OCI-LY7 (cell line): Measurements from ENCODE around the gene PSAP. TPM values are rescaled to one million over a fixed set of nuclear protein-coding genes. Genes with fewer than 3 reads are reported as not detected.

Source experiments
- BruUV-seq: library from RNA; stranded (reverse); fragments of 400-500 nt; replicated peaks from 2 replicates; lab custom pipeline; 2021; lab: Mats Ljungman, UMichigan
- CTCF ChIA-PET: fragments of 300-600 bp; sonication (Branson Sonifier 250); formaldehyde crosslinking; loops from one replicate; lab custom pipeline; 2022; ENCODE audit warnings: antibody characterized with exemption; ENCODE audit not compliant: unreplicated experiment; lab: Charles Lee
- POLR2A ChIA-PET: fragments of 300-600 bp; sonication (Branson Sonifier 250); formaldehyde crosslinking; loops from one replicate; lab custom pipeline; 2022; ENCODE audit warnings: antibody characterized with exemption; lab: Charles Lee
- DNase-seq: peaks from one replicate; pipeline ENCODE4 v3.0.0-alpha.2; 2015; ENCODE audit warnings: low spot score
- H2AFZ ChIP-seq: fragments of 200-600 bp; sonication (generic), shearing (Covaris generic); 2 replicates; pipeline ENCODE4 v1.6.1; 2014; ENCODE audit warnings: mild to moderate bottlenecking, antibody characterized with exemption, low read length, moderate library complexity
- H3K27ac ChIP-seq: fragments of 200-600 bp; sonication (generic); 2 replicates; pipeline ENCODE4 v1.5.1; 2014; ENCODE audit warnings: mixed run types, low read depth, mild to moderate bottlenecking, moderate library complexity, low read length, inconsistent platforms; ENCODE audit not compliant: poor library complexity, severe bottlenecking
- H3K36me3 ChIP-seq: fragments of 200-600 bp; sonication (generic); 2 replicates; pipeline ENCODE4 v1.6.1; 2014; ENCODE audit warnings: mild to moderate bottlenecking, antibody characterized with exemption, low read length, moderate library complexity, mixed read lengths; ENCODE audit not compliant: insufficient read depth
- H3K4me1 ChIP-seq: fragments of 200-600 bp; sonication (generic); 2 replicates; pipeline ENCODE4 v1.5.1; 2014; ENCODE audit warnings: mild to moderate bottlenecking, low read length; ENCODE audit not compliant: insufficient read depth, poor library complexity, severe bottlenecking
- H3K4me2 ChIP-seq: fragments of 200-600 bp; sonication (generic); 2 replicates; pipeline ENCODE4 v1.6.1; 2014; ENCODE audit warnings: mild to moderate bottlenecking, low read length
- H3K4me3 ChIP-seq: fragments of 200-600 bp; sonication (generic); 2 replicates; pipeline ENCODE4 v1.5.1; 2014; ENCODE audit warnings: mild to moderate bottlenecking, low read depth, low read length; ENCODE audit not compliant: poor library complexity, severe bottlenecking
- H3K79me2 ChIP-seq: fragments of 200-600 bp; sonication (generic); 2 replicates; pipeline ENCODE4 v1.6.1; 2016; ENCODE audit warnings: low read depth, mild to moderate bottlenecking, low read length, moderate library complexity, mixed read lengths; ENCODE audit not compliant: insufficient read depth
- H3K9me2 ChIP-seq: fragments of 200-600 bp; sonication (generic); 2 replicates; pipeline ENCODE4 v1.6.1; 2016; ENCODE audit warnings: mild to moderate bottlenecking, low read length, mixed read lengths; ENCODE audit not compliant: insufficient read depth
- H3K9me3 ChIP-seq: fragments of 200-600 bp; sonication (generic); 2 replicates; pipeline ENCODE4 v1.6.1; 2014; ENCODE audit warnings: mild to moderate bottlenecking, mixed run types, low read length, mixed read lengths
- H4K20me1 ChIP-seq: fragments of 200-600 bp; sonication (generic); 2 replicates; pipeline ENCODE4 v1.6.1; 2014; ENCODE audit warnings: mild to moderate bottlenecking, antibody characterized with exemption, low read length, moderate library complexity, mixed read lengths; ENCODE audit not compliant: insufficient read depth
- EZH2phosphoT487 ChIP-seq: fragments of 200-600 bp; sonication (generic); IDR thresholded peaks from 2 replicates; pipeline ENCODE4 v1.6.1; 2018; ENCODE audit warnings: low read depth, borderline replicate concordance, mild to moderate bottlenecking, mixed run types, antibody characterized with exemption, low read length, moderate library complexity, mixed read lengths
- intact Hi-C: fragments of 100-400 bp; cut with micrococcal nuclease; formaldehyde crosslinking; loops from one replicate; pipeline ENCODE4 v1.10.0; 2022; ENCODE audit not compliant: unreplicated experiment
- total RNA-seq, 2 experiments: library from RNA; depleted of rRNA in 1 of 2; stranded (reverse); fragments of >200 nt in 1 of 2; shearing (Covaris generic) in 1 of 2; gene quantifications; 2 replicates each; pipeline ENCODE4 v1.2.3, GENCODE V29; 2014 to 2022
- TF ChIP-seq, protein P1 (sequence below): fragments of 200-600 bp; sonication (generic); conservative IDR thresholded peaks from 2 replicates; pipeline ENCODE4 v1.5.1; 2014; ENCODE audit warnings: mild to moderate bottlenecking, antibody characterized with exemption, low read length, moderate library complexity, mixed read lengths

The PSAP gene
- total RNA-seq, 2 experiments from 2014 or later, result 163 to 200 TPM

DNA sequence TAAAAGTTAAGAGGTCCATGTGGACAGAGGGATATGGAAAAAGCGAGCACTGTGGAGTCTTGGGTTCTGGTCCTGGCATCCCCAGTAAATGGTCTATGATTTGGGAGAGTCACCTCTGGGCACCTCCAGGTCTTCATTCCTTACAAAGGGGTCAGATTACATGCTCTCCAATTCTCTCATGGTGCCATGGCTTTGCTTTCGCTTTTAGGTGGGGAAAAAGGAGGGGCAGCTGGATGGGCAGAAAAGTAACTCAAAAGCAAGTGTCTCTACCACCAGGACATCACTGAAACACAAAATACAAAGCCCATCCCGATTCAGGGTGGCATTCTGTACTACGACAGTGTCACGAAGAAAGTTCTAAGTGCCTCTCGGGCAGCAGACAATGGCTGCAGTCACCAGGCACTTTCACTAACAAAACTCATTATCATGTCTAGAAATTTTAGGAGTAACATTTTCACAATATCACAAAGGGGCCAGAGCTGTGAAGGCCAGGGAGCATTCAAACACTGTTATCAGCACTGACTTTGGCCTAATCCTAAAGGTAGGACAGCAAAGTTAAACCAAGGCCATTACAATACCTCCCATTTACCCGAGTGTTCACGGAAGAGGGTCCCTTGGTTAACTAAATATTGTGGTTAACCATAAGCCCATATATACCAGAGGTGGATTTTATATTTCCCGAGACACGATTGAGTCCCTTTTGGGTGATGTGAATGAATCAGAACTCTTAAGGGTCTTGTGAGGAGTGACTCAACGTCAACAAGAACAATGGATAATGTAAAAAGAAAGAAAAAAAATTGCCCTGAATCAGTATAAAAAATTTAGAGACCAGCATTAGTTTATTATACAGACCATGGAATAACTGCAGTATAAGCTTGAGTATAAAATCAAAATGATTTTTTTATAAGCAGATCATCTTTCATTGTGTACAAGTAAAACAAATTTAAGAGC is 2.5 kb downstream of the PSAP start:
- Histone ChIP-seq H3K4me1 (peaks cover 62% of the 10 kb centered on the region), H3K9me3 (no peaks in the 10 kb centered on the region), H3K36me3 (peaks cover 8% of the 10 kb centered on the region), H3K79me2 (peaks cover 74% of the 10 kb centered on the region), H3K4me2 (peak overlapping the region; percentile 78), H3K27ac (no peak overlapping the region), H2AFZ (no peak overlapping the region), H3K9me2 (no peaks in the 10 kb centered on the region), H4K20me1 (peaks cover 16% of the 10 kb centered on the region), H3K4me3 (peak overlapping the region; percentile 82)
- no TSS peak for BruUV-seq
- TF ChIP-seq, protein P1, sequence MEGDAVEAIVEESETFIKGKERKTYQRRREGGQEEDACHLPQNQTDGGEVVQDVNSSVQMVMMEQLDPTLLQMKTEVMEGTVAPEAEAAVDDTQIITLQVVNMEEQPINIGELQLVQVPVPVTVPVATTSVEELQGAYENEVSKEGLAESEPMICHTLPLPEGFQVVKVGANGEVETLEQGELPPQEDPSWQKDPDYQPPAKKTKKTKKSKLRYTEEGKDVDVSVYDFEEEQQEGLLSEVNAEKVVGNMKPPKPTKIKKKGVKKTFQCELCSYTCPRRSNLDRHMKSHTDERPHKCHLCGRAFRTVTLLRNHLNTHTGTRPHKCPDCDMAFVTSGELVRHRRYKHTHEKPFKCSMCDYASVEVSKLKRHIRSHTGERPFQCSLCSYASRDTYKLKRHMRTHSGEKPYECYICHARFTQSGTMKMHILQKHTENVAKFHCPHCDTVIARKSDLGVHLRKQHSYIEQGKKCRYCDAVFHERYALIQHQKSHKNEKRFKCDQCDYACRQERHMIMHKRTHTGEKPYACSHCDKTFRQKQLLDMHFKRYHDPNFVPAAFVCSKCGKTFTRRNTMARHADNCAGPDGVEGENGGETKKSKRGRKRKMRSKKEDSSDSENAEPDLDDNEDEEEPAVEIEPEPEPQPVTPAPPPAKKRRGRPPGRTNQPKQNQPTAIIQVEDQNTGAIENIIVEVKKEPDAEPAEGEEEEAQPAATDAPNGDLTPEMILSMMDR, result no peak
- no peak for TF ChIP-seq EZH2phosphoT487
- intact Hi-C loops, result no loop called here
- DNase-seq, result no peak
- CTCF ChIA-PET, result no interaction called here
- POLR2A ChIA-PET, result interaction anchor here (0.6 to 5.6 kb wide), 7 partner anchors 8 to 120 kb away, joined by 3 to 42 read pairs (median 5); no protein-coding TSS in a partner anchor

DNA sequence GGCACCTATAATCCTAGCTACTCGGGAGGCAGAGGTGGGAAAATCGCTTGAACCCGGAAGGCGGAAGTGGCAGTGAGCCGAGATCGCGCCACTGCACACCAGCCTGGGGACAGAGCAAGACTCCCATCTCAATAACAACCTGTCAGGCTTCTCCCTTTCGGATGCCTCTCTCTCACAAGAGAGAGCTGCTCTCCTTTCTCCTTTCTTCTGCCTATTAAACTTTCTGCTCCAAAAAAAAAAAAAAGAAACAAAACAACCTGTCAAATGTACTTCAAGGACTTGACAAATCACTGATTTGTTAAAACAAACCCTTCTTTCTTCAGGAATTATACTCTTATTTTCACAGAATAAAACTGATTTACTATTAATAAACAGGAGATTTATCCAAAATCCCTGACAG is 3.6 kb downstream of the PSAP start:
- no TSS peak for BruUV-seq
- H3K4me1 ChIP-seq, result peaks cover 69% of the 10 kb centered on the region
- H3K9me2 ChIP-seq, result no peaks in the 10 kb centered on the region
- H3K4me3 ChIP-seq, result no peak overlapping the region
- ChIA-PET POLR2A (interaction anchor here (0.6 to 1.0 kb wide), 3 partner anchors 12 to 61 kb away, joined by 3 read pairs; no protein-coding TSS in a partner anchor), CTCF (no interaction called here)
- H3K27ac ChIP-seq, result no peak overlapping the region
- no peaks in the 10 kb centered on the region for H3K9me3 ChIP-seq
- TF ChIP-seq, protein P1, result no peak
- TF ChIP-seq EZH2phosphoT487, result no peak
- H3K79me2 ChIP-seq, result peaks cover 86% of the 10 kb centered on the region
- peaks cover 27% of the 10 kb centered on the region for H4K20me1 ChIP-seq
- peaks cover 12% of the 10 kb centered on the region for H3K36me3 ChIP-seq
- H3K4me2 ChIP-seq, result peak overlapping the region; percentile 78; the same call in 1 of the 2 replicates
- intact Hi-C loops, result no loop called here
- H2AFZ ChIP-seq, result no peak overlapping the region
- DNase-seq, result no peak
